NOMO-1 treated with DMSO at 0.1 percent for 48 hours (cell line): ENCODE measurements around the gene AKAP10.
"Not testable (repeated sequence)": the region's sequence is repeated elsewhere in the genome, so short reads cannot be mapped to it uniquely, and the experiment has no call there.

Experiments used
- DNase-seq: peaks from one replicate; lab custom pipeline; 2025; ENCODE audit not compliant: unreplicated experiment; lab: John Stamatoyannopoulos, UW

The AKAP10 gene

DNA sequence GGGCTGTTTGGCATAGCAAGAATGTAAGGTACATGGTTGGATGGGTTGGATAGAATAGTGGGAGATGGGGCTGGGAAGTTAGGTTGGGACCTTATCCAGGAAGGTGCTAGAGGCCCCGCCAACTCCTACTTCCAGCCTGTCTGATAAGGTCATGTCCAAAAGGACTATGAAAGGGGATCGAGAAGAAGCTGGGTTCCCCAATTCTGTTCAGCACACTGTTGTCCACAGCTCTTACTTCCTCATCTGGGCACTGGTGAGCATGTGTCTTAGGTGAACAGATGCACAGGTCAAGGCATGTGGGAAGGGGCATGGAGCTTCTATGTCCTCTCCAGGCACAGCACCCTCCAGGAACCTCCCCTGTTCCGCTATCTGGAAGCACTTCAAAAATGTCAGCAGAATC, 104.3 kb downstream of the AKAP10 start:
- DNase-seq, result peak; percentile 15

- no peak for DNase-seq
These were observed 109.6 kb downstream of the AKAP10 start for GRCh38 chr17:19868079-19868395.

DNA sequence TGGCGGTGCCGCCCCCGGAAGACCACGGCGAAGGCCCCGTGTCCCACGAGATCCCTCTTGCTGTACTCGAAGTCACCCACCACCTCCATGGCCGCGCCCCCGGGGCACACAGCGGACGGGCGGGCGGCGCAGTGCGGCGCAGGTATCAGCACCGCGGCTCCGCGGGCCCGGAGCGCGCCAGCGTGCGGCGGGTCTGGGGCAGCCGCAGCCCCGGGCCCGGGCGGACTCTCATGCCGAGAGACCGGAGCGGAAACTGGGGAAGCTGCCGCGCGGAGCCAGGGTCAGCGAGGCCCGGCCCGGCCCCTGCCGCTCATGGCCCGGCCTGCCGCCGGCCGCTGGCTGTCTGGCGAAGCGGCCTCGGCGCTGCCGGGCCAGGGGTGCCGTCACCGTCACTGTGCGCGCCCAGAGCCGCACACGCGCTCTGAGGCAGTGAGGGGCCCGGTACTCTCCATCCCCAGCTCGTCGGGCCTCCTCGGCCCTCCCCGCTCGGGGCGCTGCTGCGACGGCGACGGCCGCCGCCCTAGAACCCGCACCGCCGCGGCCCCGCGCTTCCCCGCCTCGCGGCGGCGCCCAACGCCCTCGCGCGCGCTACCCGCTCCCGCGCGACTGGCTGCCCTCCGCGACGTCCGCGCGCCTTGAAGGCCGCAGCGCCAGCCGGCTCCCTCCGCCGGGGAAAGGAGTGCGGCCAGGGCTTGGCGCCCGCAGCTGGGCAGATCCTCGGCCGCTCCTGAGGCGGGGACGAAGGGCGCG, 110.1 kb downstream of the AKAP10 start, which contains the start of gene ULK2:
ULK2 (minus strand) TSS at position 608 of the 750 bp plus-strand sequence; CDS start at position 89, 519 bp downstream.
- DNase-seq, result peak; percentile 56

- DNase-seq, result peak; percentile 52
These were observed 110.6 kb downstream of the AKAP10 start for GRCh38 chr17:19867079-19867328.

DNA sequence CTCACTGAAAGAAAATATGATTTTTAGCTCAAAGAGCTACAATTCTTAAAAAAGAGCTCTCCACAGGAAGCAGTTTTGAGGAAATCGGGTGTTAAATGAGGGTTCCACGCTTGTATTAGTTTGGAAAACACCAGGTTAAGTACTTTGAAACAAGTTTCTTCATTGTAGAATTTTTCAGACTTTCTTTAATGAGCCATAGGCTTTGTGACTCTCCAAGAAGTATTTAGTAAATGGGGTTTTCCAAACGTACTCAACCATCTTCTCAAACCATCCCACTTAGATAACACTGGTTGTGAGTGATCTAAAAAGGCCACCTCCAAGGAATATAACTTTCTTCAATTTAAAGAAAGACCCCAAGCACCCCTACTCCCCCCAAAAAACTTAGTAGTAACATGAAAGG, 112.6 kb downstream of the AKAP10 start:
- no peak for DNase-seq

GRCh38 chr17:19860647-19861177, 116.9 kb downstream of the AKAP10 start:
- not testable (repeated sequence) for DNase-seq

GRCh38 chr17:19857640-19858039, 120.0 kb downstream of the AKAP10 start:
- no peak for DNase-seq
